ENCODE data around the gene CES4A.
A peak's percentile ranks its signal among the peaks of the same experiment; 100 is the strongest.

Gene CES4A

DNA sequence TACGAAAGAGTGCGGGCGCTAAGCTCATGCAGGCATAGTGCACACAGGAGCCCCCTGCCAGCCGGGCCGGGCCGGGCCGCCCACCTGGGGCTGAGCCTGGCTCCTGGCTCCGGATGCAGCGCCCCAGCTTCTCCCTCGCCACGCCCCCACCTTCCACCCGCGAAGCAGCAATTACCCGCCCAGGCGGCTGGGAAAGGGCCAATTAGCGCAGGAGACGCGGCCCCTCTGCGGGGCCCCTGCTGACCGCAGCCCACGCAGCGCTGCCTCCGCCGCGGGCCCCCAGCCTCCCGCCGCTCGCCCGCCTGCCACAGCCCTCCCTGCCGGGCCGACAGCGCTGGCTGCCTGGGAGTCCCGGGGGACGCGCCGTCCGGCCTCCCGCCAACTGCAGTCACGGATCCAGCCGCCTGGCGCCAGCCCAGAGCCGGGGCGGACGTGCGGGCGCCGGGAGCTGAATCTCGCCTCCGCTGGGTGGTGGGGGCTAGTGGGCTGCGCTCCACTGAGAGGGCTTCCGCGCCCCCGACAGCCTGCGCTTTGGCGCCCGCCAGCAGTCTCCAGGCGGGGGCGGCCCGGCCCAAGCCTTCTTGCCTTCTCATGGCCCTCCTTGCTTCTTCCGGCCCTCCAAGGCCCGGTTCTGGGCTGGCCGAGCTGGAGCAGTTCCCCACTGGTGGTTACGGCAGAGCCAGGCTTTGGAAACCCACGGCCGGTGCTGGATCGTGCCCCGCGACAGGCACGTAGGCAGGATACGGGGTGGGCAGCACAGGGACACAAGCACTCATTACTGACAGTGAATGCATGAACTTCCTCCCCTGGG lies 25.6 kb downstream of the CES4A start:
- Histone ChIP-seq H3K27ac (ENCODE audit: low read depth, low read length, poor library complexity, severe bottlenecking) (no peak overlapping the region), H3K36me3 (ENCODE audit: insufficient read depth, low read length) (no peaks in the 10 kb centered on the region; the same call in 1 of the 2 replicates), H3K4me1 (ENCODE audit: insufficient read depth, low read length, severe bottlenecking) (peaks cover 13% of the 10 kb centered on the region), H3K9ac (ENCODE audit: low read length) (peak overlapping the region; percentile 40; the same call in 1 of the 2 replicates), H2AFZ (ENCODE audit: low read length) (no peak overlapping the region), H3K4me2 (ENCODE audit: low read length) (peak overlapping the region; percentile 71), H3K79me2 (ENCODE audit: insufficient read depth, low read length) (no peaks in the 10 kb centered on the region), H3F3A (ENCODE audit: insufficient read depth, low read length) (no peaks in the 10 kb centered on the region), H3K4me3 (ENCODE audit: low read depth, low read length, poor library complexity, severe bottlenecking) (peak overlapping the region; percentile 55), H3K27me3 (ENCODE audit: insufficient read depth, low read length) (0 out of 2 replicates have a peak, but pooled peaks cover 4% of the 10 kb centered on the region), H3K9me3 (ENCODE audit: low read length) (no peaks in the 10 kb centered on the region), H4K20me1 (ENCODE audit: insufficient read depth, low read length) (no peaks in the 10 kb centered on the region), H3K9me2 (ENCODE audit: low read depth, low read length) (no peaks in the 10 kb centered on the region)
- TF ChIP-seq, protein P1, sequence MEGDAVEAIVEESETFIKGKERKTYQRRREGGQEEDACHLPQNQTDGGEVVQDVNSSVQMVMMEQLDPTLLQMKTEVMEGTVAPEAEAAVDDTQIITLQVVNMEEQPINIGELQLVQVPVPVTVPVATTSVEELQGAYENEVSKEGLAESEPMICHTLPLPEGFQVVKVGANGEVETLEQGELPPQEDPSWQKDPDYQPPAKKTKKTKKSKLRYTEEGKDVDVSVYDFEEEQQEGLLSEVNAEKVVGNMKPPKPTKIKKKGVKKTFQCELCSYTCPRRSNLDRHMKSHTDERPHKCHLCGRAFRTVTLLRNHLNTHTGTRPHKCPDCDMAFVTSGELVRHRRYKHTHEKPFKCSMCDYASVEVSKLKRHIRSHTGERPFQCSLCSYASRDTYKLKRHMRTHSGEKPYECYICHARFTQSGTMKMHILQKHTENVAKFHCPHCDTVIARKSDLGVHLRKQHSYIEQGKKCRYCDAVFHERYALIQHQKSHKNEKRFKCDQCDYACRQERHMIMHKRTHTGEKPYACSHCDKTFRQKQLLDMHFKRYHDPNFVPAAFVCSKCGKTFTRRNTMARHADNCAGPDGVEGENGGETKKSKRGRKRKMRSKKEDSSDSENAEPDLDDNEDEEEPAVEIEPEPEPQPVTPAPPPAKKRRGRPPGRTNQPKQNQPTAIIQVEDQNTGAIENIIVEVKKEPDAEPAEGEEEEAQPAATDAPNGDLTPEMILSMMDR (IDR thresholded peaks at IDR 0.05; ENCODE audit: low read length): no peak
- no peak for TF ChIP-seq EZH2 (IDR thresholded peaks at IDR 0.05; ENCODE audit: borderline replicate concordance, low read length)

DNA sequence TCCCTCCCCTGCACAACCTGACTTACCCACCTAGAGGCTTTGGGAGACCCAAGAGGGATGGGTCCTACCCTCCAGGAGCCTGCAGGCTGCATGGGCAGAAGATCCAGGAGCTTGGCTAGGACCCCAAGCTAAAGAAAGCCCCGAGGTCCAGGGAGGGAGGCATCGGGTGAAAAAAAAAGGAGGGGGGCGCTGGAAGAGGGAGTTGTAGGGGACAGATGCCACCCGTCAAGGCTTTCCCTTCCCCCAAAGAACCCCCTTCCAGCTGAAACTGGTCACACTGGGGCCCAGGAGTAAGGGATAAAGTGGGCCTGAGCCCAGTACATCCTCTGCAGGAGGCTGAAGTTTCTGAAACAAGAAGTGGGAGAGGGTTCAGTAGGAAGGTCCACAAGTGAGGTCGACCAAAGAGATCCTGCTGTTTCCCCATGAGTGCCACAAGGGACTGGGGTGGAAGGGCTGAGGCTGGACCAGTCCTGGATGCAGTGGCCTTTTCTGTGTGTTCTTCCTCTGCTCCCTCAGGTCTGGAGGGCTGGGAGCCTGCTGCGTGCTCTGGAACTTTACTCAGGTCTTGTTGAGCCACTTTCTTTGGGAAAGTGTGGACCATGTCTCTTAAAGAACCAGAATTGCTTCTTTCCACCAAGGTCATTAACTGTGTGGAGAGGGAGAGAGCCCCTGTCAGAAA lies 26.4 kb downstream of the CES4A start:
- no peaks in the 10 kb centered on the region for H3K9me2 ChIP-seq (ENCODE audit: low read depth, low read length)
- 0 out of 2 replicates have a peak, but pooled peaks cover 4% of the 10 kb centered on the region for H3K27me3 ChIP-seq (ENCODE audit: insufficient read depth, low read length)
- no peak overlapping the region for H3K27ac ChIP-seq (ENCODE audit: low read depth, low read length, poor library complexity, severe bottlenecking)
- H3F3A ChIP-seq (ENCODE audit: insufficient read depth, low read length): no peaks in the 10 kb centered on the region
- peak overlapping the region; percentile 55 for H3K4me3 ChIP-seq (ENCODE audit: low read depth, low read length, poor library complexity, severe bottlenecking)
- no peaks in the 10 kb centered on the region for H3K9me3 ChIP-seq (ENCODE audit: low read length)
- H3K4me2 ChIP-seq (ENCODE audit: low read length): peak overlapping the region; percentile 71
- H3K9ac ChIP-seq (ENCODE audit: low read length): peak overlapping the region; percentile 40; the same call in 1 of the 2 replicates
- peaks cover 13% of the 10 kb centered on the region for H3K4me1 ChIP-seq (ENCODE audit: insufficient read depth, low read length, severe bottlenecking)
- no peaks in the 10 kb centered on the region for H4K20me1 ChIP-seq (ENCODE audit: insufficient read depth, low read length)
- no peak overlapping the region for H2AFZ ChIP-seq (ENCODE audit: low read length)
- no peaks in the 10 kb centered on the region; the same call in 1 of the 2 replicates for H3K36me3 ChIP-seq (ENCODE audit: insufficient read depth, low read length)
- H3K79me2 ChIP-seq (ENCODE audit: insufficient read depth, low read length): no peaks in the 10 kb centered on the region
- TF ChIP-seq, protein P1 (IDR thresholded peaks at IDR 0.05; ENCODE audit: low read length): no peak
- TF ChIP-seq EZH2 (IDR thresholded peaks at IDR 0.05; ENCODE audit: borderline replicate concordance, low read length): no peak

DNA sequence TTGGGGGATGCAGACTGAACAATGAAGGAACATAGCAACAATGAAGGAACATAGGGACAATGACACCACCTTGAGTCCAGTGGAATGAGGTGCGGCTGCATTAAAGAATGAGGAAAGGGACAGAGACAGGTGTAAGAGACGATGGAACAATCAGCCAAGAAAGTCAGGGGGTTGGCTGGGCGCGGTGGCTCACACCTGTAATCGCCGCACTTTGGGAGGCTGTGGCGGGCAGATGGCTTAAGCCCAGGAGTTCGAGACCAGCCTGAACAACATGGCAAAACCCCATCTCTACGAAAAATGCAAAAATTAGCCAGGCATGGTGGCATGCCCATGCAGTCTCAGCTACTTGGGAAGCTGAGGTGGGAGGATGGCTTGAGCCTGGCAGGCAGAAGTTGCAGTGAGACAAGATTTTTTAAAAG lies 26.9 kb downstream of the CES4A start:
- no peak overlapping the region for H2AFZ ChIP-seq (ENCODE audit: low read length)
- no peak overlapping the region for H3K9ac ChIP-seq (ENCODE audit: low read length)
- H3K79me2 ChIP-seq (ENCODE audit: insufficient read depth, low read length): no peaks in the 10 kb centered on the region
- H3K27ac ChIP-seq (ENCODE audit: low read depth, low read length, poor library complexity, severe bottlenecking): no peak overlapping the region
- H4K20me1 ChIP-seq (ENCODE audit: insufficient read depth, low read length): no peaks in the 10 kb centered on the region
- H3K4me1 ChIP-seq (ENCODE audit: insufficient read depth, low read length, severe bottlenecking): peaks cover 13% of the 10 kb centered on the region
- no peaks in the 10 kb centered on the region for H3F3A ChIP-seq (ENCODE audit: insufficient read depth, low read length)
- no peak overlapping the region for H3K4me3 ChIP-seq (ENCODE audit: low read depth, low read length, poor library complexity, severe bottlenecking)
- H3K9me3 ChIP-seq (ENCODE audit: low read length): no peaks in the 10 kb centered on the region
- TF ChIP-seq, protein P1 (IDR thresholded peaks at IDR 0.05; ENCODE audit: low read length): no peak
- TF ChIP-seq EZH2 (IDR thresholded peaks at IDR 0.05; ENCODE audit: borderline replicate concordance, low read length): no peak
- H3K27me3 ChIP-seq (ENCODE audit: insufficient read depth, low read length): 0 out of 2 replicates have a peak, but pooled peaks cover 4% of the 10 kb centered on the region
- H3K4me2 ChIP-seq (ENCODE audit: low read length): no peak overlapping the region
- H3K36me3 ChIP-seq (ENCODE audit: insufficient read depth, low read length): no peaks in the 10 kb centered on the region; the same call in 1 of the 2 replicates
- H3K9me2 ChIP-seq (ENCODE audit: low read depth, low read length): no peaks in the 10 kb centered on the region
